ENCODE data around the gene TRNAU1AP. TPM values are rescaled to one million over a fixed set of nuclear protein-coding genes. Genes with fewer than 3 reads are reported as not detected.
A peak's percentile ranks its signal among the peaks of the same experiment; 100 is the strongest.

TRNAU1AP gene
- total and polyA plus RNA-seq, 2 of the 13 experiments (the other 11 are each of a cell fraction or from before 2014, with no cell fraction given), result 29.0 to 42.9 TPM

DNA sequence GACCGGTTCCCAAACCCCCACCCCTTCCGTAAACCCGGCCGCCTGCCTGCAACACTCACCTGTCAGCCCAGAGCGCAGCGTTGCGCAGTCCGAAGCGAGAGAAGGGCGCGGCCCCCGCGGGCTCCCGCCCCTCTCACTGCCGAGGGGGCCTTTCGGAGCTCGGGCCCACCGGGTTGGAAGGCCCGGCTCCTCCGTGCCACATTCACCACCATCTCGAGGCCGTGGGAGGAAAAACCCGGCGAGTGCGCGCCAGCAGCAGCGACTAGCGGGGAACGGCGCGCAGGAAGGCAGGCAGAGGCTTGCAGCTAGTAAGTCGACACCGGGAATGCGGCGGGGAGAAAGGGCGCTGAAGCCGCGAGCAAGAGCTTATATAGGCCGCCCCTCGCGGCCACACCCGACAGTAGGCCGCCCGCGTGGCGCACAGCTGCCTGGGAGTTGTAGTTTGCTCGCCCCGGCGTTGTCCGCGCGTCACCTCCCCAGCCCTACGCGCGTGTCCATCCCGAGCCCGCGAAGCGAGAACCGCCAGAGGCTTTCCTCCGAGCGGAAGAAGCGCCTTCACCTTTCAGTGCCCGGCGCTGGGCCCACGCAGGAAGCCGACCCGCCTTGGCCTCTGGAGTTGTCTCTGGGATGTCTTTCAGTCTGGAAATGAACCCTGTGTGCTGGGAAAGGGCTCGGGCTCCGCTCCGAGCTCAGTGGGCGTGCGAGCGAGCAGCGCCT, 28.8 kb downstream of the TRNAU1AP start (continued):
- TF ChIP-seq SOX5 (CRISPR knock-in tag; IDR thresholded peaks at IDR 0.05; ENCODE audit: borderline replicate concordance) (peak; percentile 51), ZNF143 (CRISPR knock-in tag; IDR thresholded peaks at IDR 0.05) (peak; percentile 98), YEATS4 (CRISPR knock-in tag; IDR thresholded peaks at IDR 0.05; ENCODE audit: borderline replicate concordance) (peak; percentile 93), NFKB2 (CRISPR knock-in tag; IDR thresholded peaks at IDR 0.05; ENCODE audit: borderline replicate concordance) (peak; percentile 83; the same call in 1 of the 2 replicates), TBX2 (CRISPR knock-in tag; IDR thresholded peaks at IDR 0.05; ENCODE audit: borderline replicate concordance) (peak; percentile 90), NFKBIZ (CRISPR knock-in tag; IDR thresholded peaks at IDR 0.05) (no peak), FOXA3 (CRISPR knock-in tag; IDR thresholded peaks at IDR 0.05) (peak; percentile 18; the same call in 1 of the 2 replicates), ZMYM3 (CRISPR knock-in tag; IDR thresholded peaks at IDR 0.05) (no peak), ZNF235 (CRISPR knock-in tag; IDR thresholded peaks at IDR 0.05; ENCODE audit: borderline replicate concordance) (peak; percentile 90; the same call in 1 of the 2 replicates), ZNF878 (CRISPR knock-in tag; IDR thresholded peaks at IDR 0.05) (peak; percentile 95), NR2F1 (CRISPR knock-in tag; IDR thresholded peaks at IDR 0.05) (no peak), FOXK1 (CRISPR knock-in tag; IDR thresholded peaks at IDR 0.05; ENCODE audit: borderline replicate concordance, low read depth) (peak; percentile 72; the same call in 1 of the 2 replicates), BRD4 (CRISPR knock-in tag; IDR thresholded peaks at IDR 0.05) (0 out of 2 replicates have a peak, but pooled peaks have one; percentile 33)
- TF ChIP-seq, protein P1, sequence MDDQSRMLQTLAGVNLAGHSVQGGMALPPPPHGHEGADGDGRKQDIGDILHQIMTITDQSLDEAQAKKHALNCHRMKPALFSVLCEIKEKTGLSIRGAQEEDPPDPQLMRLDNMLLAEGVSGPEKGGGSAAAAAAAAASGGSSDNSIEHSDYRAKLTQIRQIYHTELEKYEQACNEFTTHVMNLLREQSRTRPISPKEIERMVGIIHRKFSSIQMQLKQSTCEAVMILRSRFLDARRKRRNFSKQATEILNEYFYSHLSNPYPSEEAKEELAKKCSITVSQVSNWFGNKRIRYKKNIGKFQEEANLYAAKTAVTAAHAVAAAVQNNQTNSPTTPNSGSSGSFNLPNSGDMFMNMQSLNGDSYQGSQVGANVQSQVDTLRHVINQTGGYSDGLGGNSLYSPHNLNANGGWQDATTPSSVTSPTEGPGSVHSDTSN (CRISPR knock-in tag; IDR thresholded peaks at IDR 0.05; ENCODE audit: borderline replicate concordance), result no peak
- TF ChIP-seq, protein P2, sequence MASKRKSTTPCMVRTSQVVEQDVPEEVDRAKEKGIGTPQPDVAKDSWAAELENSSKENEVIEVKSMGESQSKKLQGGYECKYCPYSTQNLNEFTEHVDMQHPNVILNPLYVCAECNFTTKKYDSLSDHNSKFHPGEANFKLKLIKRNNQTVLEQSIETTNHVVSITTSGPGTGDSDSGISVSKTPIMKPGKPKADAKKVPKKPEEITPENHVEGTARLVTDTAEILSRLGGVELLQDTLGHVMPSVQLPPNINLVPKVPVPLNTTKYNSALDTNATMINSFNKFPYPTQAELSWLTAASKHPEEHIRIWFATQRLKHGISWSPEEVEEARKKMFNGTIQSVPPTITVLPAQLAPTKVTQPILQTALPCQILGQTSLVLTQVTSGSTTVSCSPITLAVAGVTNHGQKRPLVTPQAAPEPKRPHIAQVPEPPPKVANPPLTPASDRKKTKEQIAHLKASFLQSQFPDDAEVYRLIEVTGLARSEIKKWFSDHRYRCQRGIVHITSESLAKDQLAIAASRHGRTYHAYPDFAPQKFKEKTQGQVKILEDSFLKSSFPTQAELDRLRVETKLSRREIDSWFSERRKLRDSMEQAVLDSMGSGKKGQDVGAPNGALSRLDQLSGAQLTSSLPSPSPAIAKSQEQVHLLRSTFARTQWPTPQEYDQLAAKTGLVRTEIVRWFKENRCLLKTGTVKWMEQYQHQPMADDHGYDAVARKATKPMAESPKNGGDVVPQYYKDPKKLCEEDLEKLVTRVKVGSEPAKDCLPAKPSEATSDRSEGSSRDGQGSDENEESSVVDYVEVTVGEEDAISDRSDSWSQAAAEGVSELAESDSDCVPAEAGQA (IDR thresholded peaks at IDR 0.05; ENCODE audit: low read depth), result peak; percentile 62; the same call in 1 of the 2 replicates
- TF ChIP-seq, protein P2 (CRISPR knock-in tag; IDR thresholded peaks at IDR 0.05; ENCODE audit: borderline replicate concordance), result peak; percentile 90; the same call in 1 of the 2 replicates
